ENCODE results near the gene NMUR1. TPM values are rescaled to one million over a fixed set of nuclear protein-coding genes. Genes with fewer than 3 reads are reported as not detected.

NMUR1 gene
- total RNA-seq, 1 donor from 2014 or later, result 0.10 TPM

DNA sequence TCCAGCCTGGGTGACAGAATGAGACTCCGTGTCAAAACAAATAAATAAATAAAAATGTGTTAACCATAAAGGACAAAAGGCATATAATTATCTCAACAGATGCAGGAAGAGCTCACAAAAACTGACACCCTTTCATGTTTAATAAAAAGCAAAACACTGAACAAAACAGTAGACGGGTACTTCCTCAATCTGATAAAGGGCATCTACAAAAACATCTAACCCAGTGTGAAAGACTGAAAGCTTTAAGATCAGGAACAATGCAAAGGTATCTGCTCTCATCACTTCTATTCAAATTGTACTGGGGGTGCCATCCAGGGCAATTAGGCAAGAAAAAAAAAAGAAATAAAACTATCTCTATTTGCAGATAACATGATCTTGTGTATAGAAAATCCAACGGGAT is 54.3 kb downstream of the NMUR1 start:
- TF ChIP-seq CTCF (IDR thresholded peaks at IDR 0.05), result no peak
- no peak overlapping the region for H3K27ac Mint-ChIP-seq (ENCODE audit: unreplicated experiment)
- no peak for DNase-seq (ENCODE audit: low spot score)
- peaks cover 10% of the 10 kb centered on the region for H3K27me3 Mint-ChIP-seq (ENCODE audit: low read depth)
- no peaks in the 10 kb centered on the region for H3K36me3 Mint-ChIP-seq (ENCODE audit: low read depth)
- no peaks in the 10 kb centered on the region for H3K9me3 Mint-ChIP-seq (ENCODE audit: low read depth)
- H3K4me1 Mint-ChIP-seq (ENCODE audit: low read depth), result no peaks in the 10 kb centered on the region
- no peak overlapping the region for H3K4me3 Mint-ChIP-seq (ENCODE audit: unreplicated experiment)

Other genes starting within 250 kb of the NMUR1 start
- 1.7 to 1.9 TPM (median 1.8 TPM) in 3 replicates for gene B3GNT7, start 134.7 kb downstream of the NMUR1 start, total RNA-seq
- gene NCL, start 66.0 kb downstream of the NMUR1 start, total RNA-seq, result 298 to 471 TPM (median 302 TPM) in 3 replicates
- gene TEX44, start 62.4 kb upstream of the NMUR1 start, total RNA-seq, result not detected in 3 replicates
- gene PTMA, start 178.1 kb upstream of the NMUR1 start, total RNA-seq, result 391 to 435 TPM (median 409 TPM) in 3 replicates

Data from chondrocyte (in vitro differentiated cells).